DMS114 treated with DMSO at 0.1 percent for 48 hours (cell line): ENCODE data around the gene PLAC1.

Source experiments
- DNase-seq: peaks from one replicate; lab custom pipeline; 2025; ENCODE audit not compliant: unreplicated experiment; lab: John Stamatoyannopoulos, UW

Gene PLAC1

DNA sequence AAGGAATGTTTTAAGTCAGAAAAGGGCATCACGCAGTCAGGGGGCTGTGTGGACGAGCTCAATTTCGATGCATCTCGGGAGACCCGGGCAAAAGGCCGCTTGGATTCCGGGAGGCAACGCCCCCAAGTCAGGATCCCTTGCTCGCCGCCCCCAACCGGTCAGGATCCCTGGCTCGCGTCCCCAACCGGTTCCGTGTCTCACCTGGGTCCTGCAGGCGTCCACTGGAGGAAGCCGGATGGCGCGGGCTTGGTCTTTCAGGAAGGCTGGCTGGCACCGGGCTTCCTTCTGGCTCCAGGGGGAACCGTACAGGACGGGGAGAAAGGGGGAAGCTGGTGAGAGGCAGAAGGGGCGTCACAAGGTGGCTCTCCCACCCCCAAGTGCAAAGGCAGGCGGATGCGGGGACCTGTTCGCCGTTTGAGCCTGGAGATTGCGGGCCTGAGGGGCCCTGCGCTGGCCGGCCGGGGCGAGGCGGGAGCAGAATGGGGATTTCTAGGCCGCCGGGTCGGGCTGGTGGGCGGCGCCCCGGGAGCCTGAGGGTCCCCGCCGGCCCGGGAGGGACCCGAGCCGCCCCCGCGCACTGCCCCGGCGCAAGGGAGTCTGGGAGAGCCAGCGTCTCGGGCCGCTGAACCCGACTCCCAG, 113.6 kb downstream of the PLAC1 start:
- DNase-seq, result no peak

DNA sequence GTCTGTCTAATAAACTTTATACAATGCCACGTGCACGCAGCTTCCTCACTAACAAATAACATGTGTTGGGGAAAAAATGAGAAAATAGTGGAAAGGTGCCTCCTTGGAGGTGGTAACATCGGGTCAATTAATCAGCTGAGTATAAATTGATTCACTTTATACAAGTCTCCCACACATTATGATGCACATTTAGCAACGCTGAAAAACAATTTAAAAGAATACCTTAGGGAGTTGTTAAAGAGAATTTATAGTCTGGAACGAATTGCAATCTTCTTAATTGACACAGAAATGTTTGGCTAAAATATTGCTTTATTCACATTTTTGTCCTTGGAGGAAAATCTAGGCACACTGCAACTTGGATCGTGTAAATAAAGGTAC, 114.1 kb downstream of the PLAC1 start:
- no peak for DNase-seq

DNA sequence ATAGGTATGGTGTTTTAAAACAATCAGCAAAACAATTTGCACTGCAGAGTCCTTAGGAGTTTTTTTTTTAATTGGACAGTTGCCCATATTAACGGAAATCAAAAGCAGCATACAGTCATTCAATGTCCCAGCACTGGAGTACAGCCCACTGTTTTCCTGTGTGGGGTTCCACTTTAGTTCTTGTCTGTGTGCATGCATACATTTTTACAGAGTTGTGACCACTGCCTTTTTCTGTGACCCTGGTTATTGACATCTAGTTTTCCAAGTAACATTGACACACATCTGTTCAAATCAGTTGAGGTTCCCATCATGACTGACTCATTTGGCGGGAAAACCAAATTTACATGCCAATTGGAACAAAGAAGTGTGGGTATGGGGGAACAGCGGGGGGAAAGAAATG, 115.0 kb downstream of the PLAC1 start:
- no peak for DNase-seq

DNA sequence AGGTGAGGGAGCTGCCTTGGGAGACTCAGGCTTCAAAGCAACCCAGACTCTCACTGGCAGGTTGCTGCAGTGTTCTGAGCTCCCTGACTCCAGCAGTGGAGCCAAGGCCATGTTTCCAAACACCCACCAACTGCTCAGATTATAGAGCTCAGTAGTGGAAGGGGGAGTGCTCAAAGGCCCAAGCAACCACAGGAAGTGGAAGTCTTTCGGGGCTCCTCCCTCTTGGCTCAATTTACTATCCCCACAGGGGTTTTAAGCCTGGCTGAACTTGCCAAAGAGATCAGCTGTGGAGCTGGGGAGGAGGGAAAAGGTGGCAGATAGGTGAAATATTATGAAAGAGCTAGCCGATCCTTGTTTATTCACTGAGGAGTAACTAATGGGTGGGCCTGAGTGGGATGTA, 115.8 kb downstream of the PLAC1 start:
- no peak for DNase-seq

DNA sequence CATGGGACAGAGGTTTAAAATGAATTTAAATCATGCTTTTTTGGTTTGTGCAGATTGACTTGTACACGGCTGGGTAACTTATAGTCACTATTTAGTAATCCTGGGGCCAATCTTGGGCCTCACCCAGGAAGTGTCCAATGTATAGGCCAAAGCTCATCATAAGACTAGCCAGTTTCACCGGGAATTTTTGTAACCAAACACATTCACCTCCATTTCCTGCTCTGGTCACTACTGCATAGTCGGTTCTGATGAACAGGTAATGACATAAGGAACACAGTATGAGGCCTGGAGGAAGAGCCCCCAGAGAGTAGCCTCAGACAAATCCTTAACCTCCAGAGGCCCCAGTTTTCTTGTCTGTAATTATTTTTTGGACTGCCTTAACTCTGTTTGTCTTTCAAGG, 116.4 kb downstream of the PLAC1 start:
- DNase-seq, result no peak

DNA sequence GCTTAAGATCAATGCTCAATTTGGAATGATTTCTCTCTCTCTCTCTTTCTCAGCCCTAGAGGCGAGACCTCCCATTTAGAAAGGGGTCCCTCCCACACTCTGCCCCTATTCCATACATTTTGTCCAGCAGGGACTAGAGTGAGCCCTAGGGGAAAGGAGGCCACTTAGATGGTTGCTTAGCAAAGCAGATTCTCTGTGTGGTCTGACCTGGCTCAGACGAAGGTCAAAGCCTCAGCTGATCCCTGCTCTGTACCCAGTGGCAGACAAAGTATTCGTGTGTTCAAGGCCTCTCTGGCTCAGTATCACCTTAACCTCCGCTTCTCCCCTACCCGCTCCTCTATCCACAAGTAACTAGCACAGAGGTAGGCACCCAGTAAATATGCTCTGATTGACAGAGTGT, 120.0 kb downstream of the PLAC1 start:
- DNase-seq, result no peak

DNA sequence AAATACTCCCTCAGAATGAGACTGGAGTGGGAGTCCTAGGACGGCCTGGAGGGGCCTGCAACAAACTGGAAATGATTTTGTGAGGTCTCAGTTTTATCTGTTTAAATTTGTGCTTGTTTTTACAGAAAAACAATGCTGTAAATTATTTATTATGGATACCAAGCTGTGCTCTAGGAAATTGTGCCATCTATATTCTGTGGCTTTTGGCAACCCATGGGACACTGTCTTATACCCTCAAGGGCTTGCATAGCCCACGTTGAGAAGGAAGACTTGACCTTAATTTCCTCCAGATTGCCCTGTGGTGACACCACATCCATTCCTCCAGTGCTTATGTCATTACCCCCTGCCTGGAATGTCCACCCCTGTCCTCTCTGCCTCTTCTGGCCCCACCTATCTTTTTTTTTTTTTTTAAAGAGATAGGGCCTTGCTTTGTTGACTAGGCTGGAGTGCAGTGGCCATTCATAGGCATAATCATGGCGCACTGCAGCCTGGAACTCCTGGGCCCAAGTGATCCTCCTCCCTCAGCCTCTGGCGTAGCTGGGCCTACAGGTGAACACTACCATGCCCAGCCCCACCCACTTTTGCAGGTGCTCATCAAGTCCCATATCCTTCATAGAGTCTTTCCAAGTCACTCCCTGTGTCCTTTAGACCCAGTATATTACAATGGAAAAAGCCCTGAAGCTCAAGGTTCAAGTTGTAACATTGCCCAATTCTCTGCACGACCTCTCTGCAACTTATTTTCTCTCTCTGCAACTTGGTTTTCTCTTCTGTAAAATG, 120.9 kb downstream of the PLAC1 start:
- DNase-seq, result no peak

DNA sequence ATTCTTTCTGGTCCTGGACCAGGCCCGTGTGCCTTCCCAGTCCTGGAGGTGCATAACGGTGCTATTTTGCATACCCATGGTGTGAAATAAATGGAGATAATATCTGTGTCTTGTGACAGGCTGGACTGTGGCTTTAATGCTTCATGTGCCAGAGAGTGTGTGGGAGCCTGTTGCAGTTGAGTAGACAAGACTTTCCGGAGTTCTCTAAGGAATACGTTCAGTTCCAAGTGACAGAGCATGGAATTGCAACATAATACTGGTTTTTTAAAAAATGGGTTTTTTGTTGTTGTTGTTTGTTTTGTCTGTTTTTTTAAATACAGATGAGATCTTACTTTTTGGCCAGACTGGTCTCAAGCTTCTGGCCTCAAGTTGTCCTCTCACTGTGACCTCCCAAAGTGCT, 124.3 kb downstream of the PLAC1 start:
- DNase-seq, result no peak

DNA sequence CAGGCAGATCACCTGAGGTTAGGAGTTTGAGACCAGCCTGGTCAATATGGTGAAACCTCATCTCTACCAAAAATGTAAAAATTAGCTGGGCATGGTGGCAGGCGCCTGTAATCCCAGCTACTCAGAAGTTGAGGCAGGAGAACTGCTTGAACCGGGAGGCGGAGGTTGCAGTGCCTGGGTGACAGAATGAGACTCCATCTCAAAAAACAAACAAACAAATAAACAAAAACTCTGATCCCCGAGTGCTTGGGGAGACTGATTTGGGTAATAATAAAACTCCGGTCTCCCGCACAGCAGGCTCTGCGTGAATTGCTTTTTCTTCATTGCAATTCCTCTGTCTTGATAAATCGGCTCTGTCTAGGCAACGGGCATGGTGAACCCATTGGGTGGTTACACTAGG, 124.9 kb downstream of the PLAC1 start:
- DNase-seq, result no peak

DNA sequence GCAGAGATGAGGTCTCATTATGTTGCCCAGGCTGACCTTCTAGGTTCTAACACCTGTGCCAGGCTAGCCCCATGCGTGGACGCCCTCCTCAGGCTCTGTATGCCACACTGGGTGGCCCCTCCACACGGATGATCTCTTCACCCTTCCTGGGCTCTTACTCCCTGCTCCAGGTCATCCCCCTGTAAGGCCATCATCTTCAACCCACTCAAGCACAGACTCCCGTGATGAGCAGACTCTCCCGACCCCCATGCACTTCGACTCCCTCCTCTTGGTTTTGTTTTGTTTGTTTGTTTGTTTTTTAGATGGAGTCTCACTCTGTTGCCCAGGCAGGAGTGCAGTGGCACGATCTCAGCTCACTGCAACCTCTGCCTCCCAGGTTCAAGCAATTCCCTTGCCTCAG, 127.4 kb downstream of the PLAC1 start:
- DNase-seq, result no peak

DNA sequence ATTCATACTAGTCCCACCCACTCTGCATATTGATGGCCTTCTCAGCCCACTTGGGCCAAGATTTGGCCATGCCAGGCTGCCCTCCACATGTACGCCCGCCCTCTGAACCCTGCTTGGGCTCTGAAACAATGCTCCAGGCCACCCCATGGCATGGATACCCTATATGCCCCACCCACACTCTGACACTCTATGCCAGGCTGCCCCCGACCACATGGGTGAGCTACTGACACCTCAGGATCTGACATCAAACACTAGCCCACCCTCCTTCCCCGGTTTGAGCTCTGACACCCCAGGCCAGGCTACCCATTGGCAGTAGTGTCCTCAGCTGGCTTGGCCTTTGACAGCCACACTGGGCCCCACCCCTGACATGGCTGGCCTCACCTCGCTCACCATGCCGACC, 128.8 kb downstream of the PLAC1 start:
- no peak for DNase-seq

DNA sequence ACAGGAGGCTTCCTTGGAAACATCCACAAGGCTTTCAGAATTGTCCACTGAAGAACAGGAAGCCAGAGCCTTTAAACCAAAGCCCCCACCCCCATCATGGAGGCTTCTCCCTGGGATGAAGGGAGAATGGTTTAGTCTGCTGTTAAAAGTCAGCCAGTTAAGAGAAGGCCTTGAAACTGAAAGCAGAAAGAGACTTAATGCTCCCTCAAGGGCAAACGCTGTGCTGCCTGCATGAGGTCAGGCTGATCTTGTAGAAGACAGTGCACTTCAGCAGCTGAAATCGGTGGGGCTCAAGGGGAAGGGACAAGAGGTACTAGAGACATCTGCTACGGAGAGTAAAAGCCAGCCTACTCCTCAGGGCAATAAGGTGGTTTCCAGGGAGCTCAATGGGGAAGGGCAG, 129.3 kb downstream of the PLAC1 start:
- DNase-seq, result no peak

DNA sequence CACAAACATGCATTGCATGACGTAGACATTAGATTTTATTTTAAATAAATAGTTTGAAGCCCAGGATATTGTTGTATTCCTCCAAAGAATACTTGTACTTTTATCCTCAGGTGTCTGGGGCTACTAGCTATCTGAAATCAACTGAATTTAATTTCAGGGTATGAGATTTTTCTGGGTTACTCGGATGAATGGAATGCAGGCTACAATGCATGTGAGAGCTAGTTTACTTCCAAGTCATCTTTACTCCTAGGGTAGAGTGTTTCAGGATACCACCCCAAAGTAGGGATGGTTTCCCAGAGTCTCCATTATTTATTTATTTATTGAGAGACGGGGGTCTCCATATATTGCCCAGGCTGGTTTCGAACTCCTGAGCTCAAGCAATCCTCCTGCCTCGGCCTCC, 131.9 kb downstream of the PLAC1 start:
- DNase-seq, result no peak

DNA sequence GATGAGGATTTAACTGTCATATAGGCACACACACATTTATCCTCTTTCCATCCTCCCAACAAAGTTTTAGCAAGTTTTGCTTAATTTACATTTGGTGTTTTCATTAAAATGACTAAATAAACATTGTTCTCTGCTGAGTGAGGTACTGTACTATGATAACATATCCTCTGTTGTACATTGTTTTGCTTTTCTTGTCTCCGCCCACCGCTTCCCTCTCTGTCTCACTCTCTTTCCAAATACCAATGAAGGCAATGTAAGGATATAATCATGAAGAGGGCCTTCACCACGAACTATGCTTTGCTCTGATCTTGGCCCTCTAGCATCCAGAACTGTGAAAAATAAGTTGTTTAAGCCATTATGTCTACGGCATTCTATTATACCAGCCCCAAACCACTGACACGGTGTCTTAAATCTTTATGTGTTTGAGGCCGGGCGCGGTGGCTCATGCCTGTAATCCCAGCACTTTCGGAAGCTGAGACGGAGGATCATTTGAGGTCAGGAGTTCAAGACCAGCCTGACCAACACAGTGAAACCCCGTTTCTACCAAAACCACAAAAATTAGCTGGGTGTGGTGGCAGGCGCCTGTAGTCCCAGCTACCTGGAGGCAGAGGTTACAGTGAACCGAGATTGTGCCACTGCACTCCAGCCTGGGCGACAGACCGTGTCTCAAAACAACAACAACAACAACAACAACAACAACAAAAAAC, 133.0 kb downstream of the PLAC1 start:
- DNase-seq, result no peak

DNA sequence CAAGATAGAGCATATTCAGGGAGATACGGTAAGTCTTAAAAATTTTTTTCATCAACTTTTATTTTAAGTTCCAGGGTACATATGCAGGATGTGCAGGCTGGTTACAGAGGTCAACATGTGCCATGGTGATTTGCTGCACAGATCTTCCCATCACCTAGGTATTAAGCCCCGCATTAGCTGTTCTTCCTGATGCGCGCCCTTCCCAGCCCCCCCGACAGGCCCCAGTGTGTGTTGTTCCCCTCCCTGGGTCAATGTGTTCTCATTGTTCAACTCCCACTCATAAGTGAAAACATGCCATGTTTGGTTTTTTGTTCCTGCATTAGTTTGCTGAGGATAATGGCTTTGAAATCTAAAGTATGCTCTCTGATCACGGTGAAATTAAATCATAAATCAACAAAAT, 134.1 kb downstream of the PLAC1 start:
- DNase-seq, result no peak

DNA sequence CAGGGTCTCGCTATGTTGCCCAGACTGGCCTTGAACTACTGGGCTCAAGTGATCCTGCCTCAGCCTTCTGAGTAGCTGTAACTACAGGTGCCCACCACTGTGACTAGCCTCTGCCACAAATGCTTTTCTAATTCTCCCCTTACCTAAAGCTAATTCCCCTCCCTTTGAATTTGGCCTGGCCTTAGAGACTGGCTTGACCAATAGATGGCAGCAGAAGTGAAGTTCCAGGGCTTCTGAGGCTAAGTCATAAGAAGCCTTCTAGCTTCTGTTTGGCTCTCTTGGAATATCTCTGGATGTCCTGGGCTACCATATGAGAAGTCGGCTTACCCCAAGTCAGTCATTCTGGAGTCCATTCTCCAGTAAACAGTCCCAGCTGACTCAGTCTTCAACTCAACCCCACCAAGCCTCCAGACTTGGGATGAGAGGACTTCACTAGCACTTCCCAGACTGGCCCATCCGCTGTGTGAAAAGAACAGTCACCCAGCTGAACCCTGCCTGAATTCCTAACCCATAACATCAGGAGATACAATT, 137.3 kb downstream of the PLAC1 start:
- DNase-seq, result peak; percentile 10
